ENCODE results near the gene NOLC1.

The NOLC1 gene

GRCh38 chr10:102131286-102132170, 20.7 kb upstream of the NOLC1 start:
- no peaks in the 10 kb centered on the region for H3K9me3 ChIP-seq (ENCODE audit: low read length)
- H3K9ac ChIP-seq (ENCODE audit: low read length), result no peak overlapping the region
- H3K4me3 ChIP-seq (ENCODE audit: low read depth in 1 of 2, low read length in 2 of 2), result no peak overlapping the region
- H3K27me3 ChIP-seq (ENCODE audit: control insufficient read depth in 1 of 2, insufficient read depth in 2 of 2, low read length in 2 of 2), result no peaks in the 10 kb centered on the region
- no peaks in the 10 kb centered on the region for H3K36me3 ChIP-seq (ENCODE audit: insufficient read depth, low read length)
- peak overlapping the region; percentile 94 for H3K27ac ChIP-seq (ENCODE audit: low read depth, low read length)
- peaks cover 24% of the 10 kb centered on the region for H3K4me1 ChIP-seq (ENCODE audit: insufficient read depth, low read length)

DNA sequence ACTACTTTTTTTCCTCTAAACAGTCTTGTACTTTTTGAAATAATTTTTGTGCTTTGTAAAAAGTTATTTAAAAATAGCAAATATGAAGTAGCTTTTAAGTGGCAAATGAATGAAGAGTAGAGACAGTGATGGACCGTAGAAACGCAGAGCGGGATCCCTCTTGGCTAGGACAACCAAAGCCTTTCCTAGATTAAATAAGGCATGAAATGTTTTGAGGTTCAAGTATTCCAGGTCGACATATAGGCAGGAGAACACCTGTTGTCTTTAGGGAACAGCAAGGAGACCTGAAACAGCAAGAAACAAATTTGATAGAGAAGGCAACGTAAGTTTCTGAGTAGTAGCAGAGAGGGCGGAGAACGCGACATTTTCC, 20.0 kb upstream of the NOLC1 start:
- H3K4me1 ChIP-seq (ENCODE audit: insufficient read depth, low read length), result peaks cover 30% of the 10 kb centered on the region
- peak overlapping the region; percentile 55 to 87 for H3K4me3 ChIP-seq (ENCODE audit: low read depth in 1 of 2, low read length in 2 of 2)
- no peaks in the 10 kb centered on the region for H3K27me3 ChIP-seq (ENCODE audit: control insufficient read depth in 1 of 2, insufficient read depth in 2 of 2, low read length in 2 of 2)
- H3K9me3 ChIP-seq (ENCODE audit: low read length), result no peaks in the 10 kb centered on the region
- peak overlapping the region; percentile 94 for H3K27ac ChIP-seq (ENCODE audit: low read depth, low read length)
- no peaks in the 10 kb centered on the region for H3K36me3 ChIP-seq (ENCODE audit: insufficient read depth, low read length)
- H3K9ac ChIP-seq (ENCODE audit: low read length), result no peak overlapping the region

GRCh38 chr10:102132563-102133372, 19.4 kb upstream of the NOLC1 start, which contains the start of gene PPRC1:
PPRC1 (plus strand) TSS chr10:102133040; CDS start chr10:102133069, 29 bp downstream.
- H3K36me3 ChIP-seq (ENCODE audit: insufficient read depth, low read length), result no peaks in the 10 kb centered on the region
- peak within 1 kb of the TSS; percentile 83 for H3K9ac ChIP-seq (ENCODE audit: low read length)
- peak within 1 kb of the TSS; percentile 55 to 87 for H3K4me3 ChIP-seq (ENCODE audit: low read depth in 1 of 2, low read length in 2 of 2)
- no peaks in the 10 kb centered on the region for H3K27me3 ChIP-seq (ENCODE audit: control insufficient read depth in 1 of 2, insufficient read depth in 2 of 2, low read length in 2 of 2)
- peak within 1 kb of the TSS; percentile 94 for H3K27ac ChIP-seq (ENCODE audit: low read depth, low read length)
- H3K9me3 ChIP-seq (ENCODE audit: low read length), result no peaks in the 10 kb centered on the region
- peaks cover 30% of the 10 kb centered on the region for H3K4me1 ChIP-seq (ENCODE audit: insufficient read depth, low read length)

GRCh38 chr10:102133373-102134195, 18.6 kb upstream of the NOLC1 start:
- Histone ChIP-seq H3K9ac (ENCODE audit: low read length) (peak overlapping the region; percentile 83), H3K36me3 (ENCODE audit: insufficient read depth, low read length) (peaks cover 8% of the 10 kb centered on the region), H3K4me3 (ENCODE audit: low read depth in 1 of 2, low read length in 2 of 2) (peak overlapping the region; percentile 55 to 87), H3K4me1 (ENCODE audit: insufficient read depth, low read length) (peaks cover 30% of the 10 kb centered on the region), H3K27ac (ENCODE audit: low read depth, low read length) (peak overlapping the region; percentile 94), H3K27me3 (ENCODE audit: control insufficient read depth in 1 of 2, insufficient read depth in 2 of 2, low read length in 2 of 2) (no peaks in the 10 kb centered on the region), H3K9me3 (ENCODE audit: low read length) (no peaks in the 10 kb centered on the region)

DNA sequence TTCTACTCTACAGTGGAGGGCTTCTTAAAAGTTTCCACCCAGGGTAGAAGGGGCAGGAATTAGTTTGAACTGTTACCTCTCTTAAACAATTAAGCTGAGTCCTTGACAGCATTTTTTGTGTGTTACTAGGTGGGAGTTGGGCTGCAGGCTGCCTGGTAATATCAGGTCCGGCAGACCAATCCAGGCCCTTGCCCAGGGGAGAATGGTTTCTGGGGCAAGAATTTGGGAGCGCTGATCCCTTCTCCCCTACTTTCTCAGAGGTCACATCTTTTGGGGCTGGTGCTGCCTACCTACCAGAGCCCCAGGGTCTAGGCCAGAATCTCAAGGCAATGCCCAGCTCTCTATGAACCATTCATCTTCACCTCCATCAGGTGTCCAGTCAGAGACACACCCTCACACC, 17.8 kb upstream of the NOLC1 start:
- H3K9me3 ChIP-seq (ENCODE audit: low read length), result no peaks in the 10 kb centered on the region
- no peaks in the 10 kb centered on the region for H3K27me3 ChIP-seq (ENCODE audit: control insufficient read depth in 1 of 2, insufficient read depth in 2 of 2, low read length in 2 of 2)
- H3K4me1 ChIP-seq (ENCODE audit: insufficient read depth, low read length), result peaks cover 30% of the 10 kb centered on the region
- peak overlapping the region in 1 of 2 donors; percentile 87 for H3K4me3 ChIP-seq (ENCODE audit: low read depth in 1 of 2, low read length in 2 of 2)
- H3K36me3 ChIP-seq (ENCODE audit: insufficient read depth, low read length), result peaks cover 16% of the 10 kb centered on the region
- H3K9ac ChIP-seq (ENCODE audit: low read length), result peak overlapping the region; percentile 83
- H3K27ac ChIP-seq (ENCODE audit: low read depth, low read length), result peak overlapping the region; percentile 94

DNA sequence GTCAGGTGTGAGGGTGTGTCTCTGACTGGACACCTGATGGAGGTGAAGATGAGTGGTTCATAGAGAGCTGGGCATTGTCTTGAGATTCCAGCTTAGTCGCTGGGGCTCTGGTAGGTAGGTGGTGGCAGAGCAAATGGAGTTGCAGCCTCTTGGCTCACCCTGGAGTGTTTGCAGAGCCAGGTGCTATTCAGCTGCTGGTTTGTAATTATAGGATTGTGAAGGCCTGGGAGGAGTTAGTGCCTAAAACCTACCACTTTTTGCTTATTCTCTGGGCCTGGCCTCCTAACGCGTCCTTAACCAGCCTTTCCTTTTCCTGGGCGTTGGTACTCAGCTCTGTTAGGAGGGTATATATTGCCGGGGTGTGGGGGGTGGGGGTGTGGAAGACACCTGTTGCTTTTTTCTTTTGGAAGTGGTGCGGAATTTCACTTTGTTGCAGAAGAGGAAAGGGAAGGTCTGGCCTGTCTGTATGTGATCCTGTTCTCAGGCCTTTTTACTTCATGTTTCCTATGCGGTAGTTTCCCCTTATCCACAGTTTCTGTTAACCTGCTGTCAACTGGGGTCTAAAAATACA, 16.1 kb upstream of the NOLC1 start:
- Histone ChIP-seq H3K27ac (ENCODE audit: low read depth, low read length) (no peak overlapping the region), H3K27me3 (ENCODE audit: control insufficient read depth in 1 of 2, insufficient read depth in 2 of 2, low read length in 2 of 2) (no peaks in the 10 kb centered on the region), H3K4me1 (ENCODE audit: insufficient read depth, low read length) (peaks cover 30% of the 10 kb centered on the region), H3K9ac (ENCODE audit: low read length) (no peak overlapping the region), H3K4me3 (ENCODE audit: low read depth in 1 of 2, low read length in 2 of 2) (no peak overlapping the region), H3K9me3 (ENCODE audit: low read length) (no peaks in the 10 kb centered on the region), H3K36me3 (ENCODE audit: insufficient read depth, low read length) (peaks cover 32% of the 10 kb centered on the region)

GRCh38 chr10:102139281-102140110, 12.7 kb upstream of the NOLC1 start:
- no peak overlapping the region for H3K9ac ChIP-seq (ENCODE audit: low read length)
- H3K4me3 ChIP-seq (ENCODE audit: low read depth in 1 of 2, low read length in 2 of 2), result no peak overlapping the region
- H3K36me3 ChIP-seq (ENCODE audit: insufficient read depth, low read length), result peaks cover 56% of the 10 kb centered on the region
- H3K27ac ChIP-seq (ENCODE audit: low read depth, low read length), result no peak overlapping the region
- H3K27me3 ChIP-seq (ENCODE audit: control insufficient read depth in 1 of 2, insufficient read depth in 2 of 2, low read length in 2 of 2), result no peaks in the 10 kb centered on the region
- peaks cover 18% of the 10 kb centered on the region for H3K4me1 ChIP-seq (ENCODE audit: insufficient read depth, low read length)
- no peaks in the 10 kb centered on the region for H3K9me3 ChIP-seq (ENCODE audit: low read length)

GRCh38 chr10:102140218-102140617, 12.0 kb upstream of the NOLC1 start:
- Histone ChIP-seq H3K4me1 (ENCODE audit: insufficient read depth, low read length) (peaks cover 14% of the 10 kb centered on the region), H3K36me3 (ENCODE audit: insufficient read depth, low read length) (peaks cover 59% of the 10 kb centered on the region), H3K9ac (ENCODE audit: low read length) (no peak overlapping the region), H3K27me3 (ENCODE audit: control insufficient read depth in 1 of 2, insufficient read depth in 2 of 2, low read length in 2 of 2) (no peaks in the 10 kb centered on the region), H3K4me3 (ENCODE audit: low read depth in 1 of 2, low read length in 2 of 2) (no peak overlapping the region), H3K27ac (ENCODE audit: low read depth, low read length) (no peak overlapping the region), H3K9me3 (ENCODE audit: low read length) (no peaks in the 10 kb centered on the region)

DNA sequence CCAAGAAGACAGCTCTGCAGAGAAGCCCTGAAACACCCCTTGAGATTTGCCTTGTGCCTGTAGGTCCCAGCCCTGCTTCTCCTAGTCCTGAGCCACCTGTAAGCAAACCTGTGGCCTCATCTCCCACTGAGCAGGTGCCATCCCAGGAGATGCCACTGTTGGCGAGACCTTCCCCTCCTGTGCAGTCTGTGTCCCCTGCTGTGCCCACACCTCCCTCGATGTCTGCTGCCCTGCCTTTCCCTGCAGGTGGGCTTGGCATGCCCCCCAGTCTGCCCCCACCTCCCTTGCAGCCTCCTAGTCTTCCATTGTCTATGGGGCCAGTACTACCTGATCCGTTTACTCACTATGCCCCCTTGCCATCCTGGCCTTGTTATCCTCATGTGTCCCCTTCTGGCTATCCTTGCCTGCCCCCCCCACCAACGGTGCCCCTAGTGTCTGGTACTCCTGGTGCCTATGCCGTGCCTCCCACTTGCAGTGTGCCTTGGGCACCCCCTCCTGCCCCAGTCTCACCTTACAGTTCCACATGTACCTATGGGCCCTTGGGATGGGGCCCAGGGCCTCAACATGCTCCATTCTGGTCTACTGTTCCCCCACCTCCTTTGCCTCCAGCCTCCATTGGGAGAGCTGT, 11.2 kb upstream of the NOLC1 start:
- H3K27ac ChIP-seq (ENCODE audit: low read depth, low read length), result no peak overlapping the region
- no peak overlapping the region for H3K9ac ChIP-seq (ENCODE audit: low read length)
- H3K4me3 ChIP-seq (ENCODE audit: low read depth in 1 of 2, low read length in 2 of 2), result no peak overlapping the region
- peaks cover 59% of the 10 kb centered on the region for H3K36me3 ChIP-seq (ENCODE audit: insufficient read depth, low read length)
- H3K4me1 ChIP-seq (ENCODE audit: insufficient read depth, low read length), result peaks cover 8% of the 10 kb centered on the region
- no peaks in the 10 kb centered on the region for H3K9me3 ChIP-seq (ENCODE audit: low read length)
- H3K27me3 ChIP-seq (ENCODE audit: control insufficient read depth in 1 of 2, insufficient read depth in 2 of 2, low read length in 2 of 2), result no peaks in the 10 kb centered on the region

GRCh38 chr10:102141583-102142107, 10.5 kb upstream of the NOLC1 start:
- Histone ChIP-seq H3K4me1 (ENCODE audit: insufficient read depth, low read length) (peaks cover 5% of the 10 kb centered on the region), H3K27me3 (ENCODE audit: control insufficient read depth in 1 of 2, insufficient read depth in 2 of 2, low read length in 2 of 2) (no peaks in the 10 kb centered on the region), H3K36me3 (ENCODE audit: insufficient read depth, low read length) (peaks cover 61% of the 10 kb centered on the region), H3K4me3 (ENCODE audit: low read depth in 1 of 2, low read length in 2 of 2) (no peak overlapping the region), H3K9me3 (ENCODE audit: low read length) (no peaks in the 10 kb centered on the region), H3K9ac (ENCODE audit: low read length) (no peak overlapping the region), H3K27ac (ENCODE audit: low read depth, low read length) (no peak overlapping the region)
